ENCODE results near the gene ZNF566.

The ZNF566 gene

DNA sequence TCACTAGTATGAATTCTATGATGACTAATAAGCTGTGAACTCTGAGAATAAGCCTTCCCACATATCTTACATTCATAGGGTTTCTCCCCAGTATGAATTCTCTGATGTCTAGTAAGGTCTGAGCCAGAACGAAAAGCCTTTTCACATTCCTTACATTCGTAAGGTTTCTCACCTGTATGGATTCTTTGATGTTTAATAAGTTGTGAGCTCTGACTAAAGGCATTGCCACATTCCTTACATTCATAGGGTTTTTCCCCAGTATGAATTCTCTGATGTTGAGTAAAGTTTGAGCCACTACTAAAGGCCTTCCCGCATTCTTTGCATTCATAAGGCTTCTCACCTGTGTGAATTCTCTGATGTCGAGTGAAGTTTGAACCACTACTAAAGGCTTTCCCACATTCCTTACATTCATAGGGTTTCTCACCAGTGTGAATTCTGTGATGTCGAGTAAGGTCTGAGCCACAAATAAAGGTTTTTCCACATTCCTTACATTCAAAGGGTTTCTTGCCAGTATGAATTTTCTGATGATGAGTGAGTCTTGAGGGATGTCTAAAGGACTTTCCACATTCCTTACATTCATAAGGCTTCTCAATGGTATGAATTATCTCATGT lies 40.2 kb downstream of the ZNF566 start:
- no peak for DNase-seq (ENCODE audit: low read depth in 1 of 2, low spot score in 1 of 2)

GRCh38 chr19:36441339-36441738 lies 48.0 kb downstream of the ZNF566 start:
- DNase-seq (ENCODE audit: low read depth in 1 of 2, low spot score in 1 of 2): no peak

DNA sequence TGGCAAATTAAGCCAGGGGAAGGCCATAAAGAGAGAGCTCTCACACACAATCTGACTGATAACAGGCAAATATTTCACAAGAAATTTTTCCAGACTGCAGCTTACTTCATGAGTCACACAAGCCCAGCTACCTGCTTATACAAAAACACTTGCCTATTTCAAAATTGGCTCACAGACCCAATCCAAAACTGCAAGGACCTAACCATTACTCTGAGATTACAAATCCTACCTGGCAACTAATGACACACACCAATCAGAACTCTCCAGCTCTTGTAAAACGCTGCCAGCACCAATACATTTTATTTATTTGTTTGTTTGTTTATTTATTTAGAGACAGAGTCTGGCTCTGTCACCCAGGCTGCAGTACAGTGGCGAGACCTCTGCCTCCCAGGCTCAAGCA lies 52.8 kb downstream of the ZNF566 start:
- no peak for DNase-seq (ENCODE audit: low read depth in 1 of 2, low spot score in 1 of 2)

DNA sequence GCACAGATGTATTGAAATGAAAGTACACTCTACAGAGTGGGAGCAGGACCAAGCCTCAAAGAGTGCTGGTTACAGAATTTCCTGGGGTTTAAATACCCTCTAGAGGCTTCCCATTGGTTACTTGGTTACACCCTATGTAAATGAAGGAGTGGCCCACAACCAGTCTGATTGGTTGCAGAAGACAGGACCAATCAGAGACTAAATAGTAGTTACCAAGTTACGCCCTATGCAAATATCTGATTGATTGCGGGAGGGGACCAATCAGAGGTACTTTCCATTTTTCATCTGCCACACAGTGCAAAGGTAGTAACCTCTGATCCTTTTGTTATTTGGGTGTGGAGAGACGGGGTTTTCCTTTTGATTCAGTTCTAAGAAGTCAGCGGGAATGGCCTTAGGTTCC lies 65.4 kb downstream of the ZNF566 start:
- no peak for DNase-seq (ENCODE audit: low read depth in 1 of 2, low spot score in 1 of 2)

- DNase-seq (ENCODE audit: low read depth in 1 of 2, low spot score in 1 of 2): no peak
These were observed 67.4 kb downstream of the ZNF566 start for GRCh38 chr19:36421749-36422481.

- no peak for DNase-seq (ENCODE audit: low read depth in 1 of 2, low spot score in 1 of 2)
These were observed 68.2 kb downstream of the ZNF566 start for GRCh38 chr19:36420961-36421748.

GRCh38 chr19:36418287-36419001 lies 70.9 kb downstream of the ZNF566 start, which contains the start of gene ZFP82:
ZFP82 (minus strand) TSS chr19:36418644; CDS start chr19:36409789, 8,855 bp downstream.
- peak; percentile 63 to 71 for DNase-seq (ENCODE audit: low read depth in 1 of 2, low spot score in 1 of 2)

DNA sequence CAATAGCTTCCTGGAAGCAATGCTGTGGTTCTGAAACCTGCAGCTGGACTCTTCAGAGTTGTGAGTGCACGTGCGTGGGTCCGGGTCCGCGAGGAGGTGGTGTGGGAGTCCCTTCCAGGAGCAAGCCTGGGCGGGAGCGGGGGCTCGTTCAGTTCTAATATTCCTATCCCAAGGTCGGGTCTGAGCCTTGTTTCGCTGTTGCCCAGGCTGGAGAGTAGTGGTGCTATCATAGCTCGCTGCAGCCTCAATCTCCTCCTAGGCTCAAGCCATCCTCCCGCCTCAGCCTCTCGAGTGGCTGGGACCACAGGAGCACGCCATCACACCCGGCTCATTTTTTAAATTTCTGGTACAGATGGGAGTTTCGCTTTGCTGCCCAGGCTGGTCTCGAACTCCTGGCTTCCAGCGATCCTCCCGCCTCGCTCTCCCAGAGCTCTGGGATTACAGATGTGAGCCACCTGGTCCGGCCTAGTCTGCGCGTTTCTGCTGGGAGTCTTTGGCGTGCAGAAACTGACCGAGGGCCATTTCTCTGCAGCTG lies 71.5 kb downstream of the ZNF566 start:
- DNase-seq (ENCODE audit: low read depth in 1 of 2, low spot score in 1 of 2): no peak

DNA sequence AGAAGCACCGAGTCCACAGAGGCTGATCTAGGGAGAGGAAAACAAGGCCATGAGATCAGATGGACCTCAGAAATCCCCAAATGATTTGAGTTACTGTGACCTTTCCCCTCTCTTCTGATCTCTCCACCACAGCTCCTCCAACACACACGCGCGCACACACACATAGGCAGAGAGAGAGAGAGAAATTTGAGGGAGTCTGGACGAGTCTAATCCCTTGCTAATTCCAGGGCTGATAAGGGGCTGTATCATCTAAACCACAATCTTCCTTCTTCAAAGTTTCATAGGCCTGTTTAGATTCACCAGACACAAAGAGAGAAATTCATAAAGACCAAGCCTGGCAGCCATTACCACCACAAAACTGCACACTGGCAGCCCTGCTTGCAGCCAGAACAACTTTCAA lies 79.5 kb downstream of the ZNF566 start:
- DNase-seq (ENCODE audit: low read depth in 1 of 2, low spot score in 1 of 2): no peak

DNA sequence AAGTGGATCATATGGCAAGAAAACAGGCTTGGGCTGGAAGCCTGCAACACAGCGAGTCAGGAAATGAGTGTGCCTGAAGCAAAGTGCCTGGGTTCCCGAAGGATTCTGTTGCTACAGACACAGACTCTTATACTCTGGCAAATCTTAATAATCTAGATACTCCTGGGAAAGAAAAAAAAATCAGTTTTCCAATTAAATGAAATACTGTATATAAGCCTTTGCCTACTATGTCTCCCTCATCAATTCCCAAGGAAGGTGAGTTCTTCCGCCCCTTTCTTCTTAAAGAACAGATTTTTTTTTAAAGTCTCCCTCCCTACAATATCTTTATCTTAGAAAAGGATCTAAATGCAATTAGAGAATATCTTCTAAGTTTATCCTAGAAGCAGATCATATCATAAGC lies 81.3 kb downstream of the ZNF566 start:
- no peak for DNase-seq (ENCODE audit: low read depth in 1 of 2, low spot score in 1 of 2)

GRCh38 chr19:36404498-36404897 lies 84.9 kb downstream of the ZNF566 start:
- DNase-seq (ENCODE audit: low read depth in 1 of 2, low spot score in 1 of 2): no peak

DNA sequence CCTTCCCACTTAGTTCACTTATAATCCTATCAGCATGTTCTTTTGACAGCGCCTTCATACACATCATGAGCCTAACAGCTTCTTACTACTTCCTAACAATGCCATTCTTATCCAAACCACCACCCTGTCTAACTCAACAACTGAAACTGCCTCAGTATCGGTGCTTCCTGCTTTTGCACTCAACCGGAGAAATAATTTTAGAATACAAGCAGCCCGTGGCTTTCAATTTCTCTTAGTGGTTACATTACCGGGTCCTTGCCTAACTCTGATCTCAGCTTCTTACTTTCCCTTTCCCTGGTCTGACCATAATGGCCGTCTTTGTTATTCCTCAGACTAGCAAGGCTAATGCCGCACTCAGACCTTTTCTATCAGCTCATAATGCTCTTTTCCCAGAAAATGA lies 87.9 kb downstream of the ZNF566 start:
- DNase-seq (ENCODE audit: low read depth in 1 of 2, low spot score in 1 of 2): no peak

- no peak for DNase-seq (ENCODE audit: low read depth in 1 of 2, low spot score in 1 of 2)
These were observed 90.8 kb downstream of the ZNF566 start for GRCh38 chr19:36398571-36398970.
